GM10847 (cell line): Measurements from ENCODE around the gene MYO19.

Experiments used
- POLR2A ChIP-seq: IDR thresholded peaks from 2 replicates; pipeline ENCODE4 v1.6.1; 2011; ENCODE audit not compliant: insufficient read length; ENCODE audit errors: extremely low read depth

The MYO19 gene

DNA sequence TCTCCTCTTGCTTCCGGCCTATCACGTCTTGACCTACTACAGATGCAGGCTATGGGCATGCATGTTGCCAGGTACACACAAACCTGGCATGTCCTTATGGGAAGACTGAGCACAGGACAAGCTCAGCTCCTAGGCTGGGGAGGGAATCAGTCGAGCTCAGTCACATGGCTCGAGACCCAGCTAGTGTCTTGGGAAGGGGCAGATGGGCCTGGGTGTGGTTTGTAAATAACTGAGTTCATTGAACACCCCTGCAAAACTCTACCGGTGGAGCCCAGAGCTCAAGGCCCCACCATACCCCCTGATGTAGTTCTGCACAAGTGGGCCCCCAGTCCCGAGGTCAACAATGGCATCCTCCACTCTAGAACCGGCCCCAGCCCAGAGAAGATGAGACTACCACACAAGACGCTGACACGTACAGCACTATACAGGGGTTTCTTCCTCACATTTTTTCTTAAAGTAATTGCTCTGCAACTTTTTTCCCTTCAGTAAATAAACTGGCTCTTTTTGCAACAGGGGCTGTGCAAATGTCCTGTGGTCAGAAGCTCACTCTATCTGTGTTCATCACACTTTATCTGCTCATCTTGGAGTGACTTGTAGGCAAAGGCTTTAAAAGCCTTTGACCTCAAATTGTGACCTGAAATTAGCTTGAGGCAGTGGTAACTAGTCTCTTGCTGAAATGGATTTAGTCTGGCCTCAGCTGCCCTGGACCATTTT lies 25.2 kb downstream of the MYO19 start:
- no peak for TF ChIP-seq POLR2A

DNA sequence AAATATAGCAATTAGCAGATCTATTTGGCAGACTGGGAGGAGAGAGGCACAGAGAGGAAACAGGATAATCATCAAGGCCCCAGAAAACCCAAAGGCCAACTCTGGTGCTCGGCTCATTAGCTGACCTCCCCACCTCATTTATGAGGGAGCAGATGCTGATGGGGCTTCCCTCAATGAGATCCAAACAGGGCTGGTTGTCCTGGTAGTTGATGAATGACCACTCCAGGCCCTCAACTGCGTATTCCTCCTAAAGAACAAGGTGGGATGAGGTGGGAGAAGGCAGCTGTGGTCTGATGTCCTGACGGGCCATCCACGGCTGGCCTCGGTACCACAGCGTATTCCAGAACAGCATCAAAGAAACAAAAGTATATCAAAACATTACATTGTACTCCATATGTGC lies 27.4 kb downstream of the MYO19 start:
- no peak for TF ChIP-seq POLR2A

DNA sequence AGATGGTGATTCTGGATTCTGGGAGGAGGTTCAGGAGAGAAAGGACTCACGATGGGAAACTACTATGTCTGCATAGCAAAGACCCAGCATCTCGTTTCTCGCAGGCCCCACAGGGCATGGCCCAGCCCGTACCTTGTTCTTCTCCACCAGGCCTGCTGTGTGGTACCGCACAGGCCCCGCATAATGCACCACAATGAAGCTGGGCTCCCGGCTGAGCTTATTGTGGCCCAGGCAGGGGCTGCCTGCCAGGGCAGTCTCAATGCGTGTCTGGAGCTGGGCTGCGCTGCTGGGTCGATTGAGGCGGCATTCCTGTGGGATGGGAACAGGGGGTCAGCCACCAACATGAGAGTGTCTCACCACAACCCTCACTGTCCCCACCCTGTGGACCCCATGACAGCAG lies 27.8 kb downstream of the MYO19 start:
- TF ChIP-seq POLR2A, result no peak

DNA sequence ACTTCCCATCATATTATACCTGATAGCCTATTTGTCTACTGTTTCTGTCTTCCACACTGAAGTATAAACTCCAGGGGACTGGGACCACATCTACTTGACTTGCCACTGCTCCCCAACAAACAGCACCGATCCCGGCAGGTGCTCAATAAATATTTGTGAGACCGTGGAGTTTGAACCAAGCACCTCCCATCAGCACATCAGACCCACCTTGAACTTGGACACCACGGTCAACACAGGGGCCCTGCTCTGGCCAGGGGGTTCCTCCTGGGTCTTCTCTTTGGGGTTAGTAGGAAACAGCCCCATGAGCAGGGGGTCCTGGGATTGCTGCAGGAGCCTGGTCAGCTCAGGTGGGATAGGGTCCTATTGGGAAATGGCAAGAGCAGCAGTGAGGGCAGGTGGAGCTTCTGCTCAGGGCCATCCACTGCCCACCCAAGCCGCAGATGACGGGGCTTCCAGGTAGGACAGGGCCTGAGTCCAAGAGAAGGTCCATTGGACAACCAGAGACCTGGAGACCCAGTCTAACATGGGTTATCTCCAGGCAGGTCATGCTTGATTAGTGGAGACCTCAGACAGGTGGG lies 28.3 kb downstream of the MYO19 start:
- TF ChIP-seq POLR2A, result no peak

DNA sequence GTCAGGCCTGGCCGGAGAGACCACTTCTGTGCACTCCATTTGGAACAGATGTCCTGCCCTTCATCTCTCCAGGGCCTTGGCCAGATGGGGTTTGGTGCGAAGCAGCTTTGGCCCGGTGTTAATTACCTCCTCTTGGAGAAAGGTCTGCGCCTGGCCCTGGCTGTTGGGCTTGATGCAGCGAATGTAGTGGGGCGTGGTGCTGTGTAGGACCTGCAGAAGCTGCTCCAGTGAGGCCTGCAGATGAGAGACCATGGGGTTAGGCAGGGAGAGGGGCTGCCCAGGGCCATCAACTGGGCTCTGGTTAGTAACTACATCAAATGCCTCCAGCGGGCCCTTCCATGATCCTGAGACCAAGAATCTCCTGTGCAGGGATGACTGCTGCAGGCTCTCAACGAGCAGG lies 29.5 kb downstream of the MYO19 start:
- no peak for TF ChIP-seq POLR2A

DNA sequence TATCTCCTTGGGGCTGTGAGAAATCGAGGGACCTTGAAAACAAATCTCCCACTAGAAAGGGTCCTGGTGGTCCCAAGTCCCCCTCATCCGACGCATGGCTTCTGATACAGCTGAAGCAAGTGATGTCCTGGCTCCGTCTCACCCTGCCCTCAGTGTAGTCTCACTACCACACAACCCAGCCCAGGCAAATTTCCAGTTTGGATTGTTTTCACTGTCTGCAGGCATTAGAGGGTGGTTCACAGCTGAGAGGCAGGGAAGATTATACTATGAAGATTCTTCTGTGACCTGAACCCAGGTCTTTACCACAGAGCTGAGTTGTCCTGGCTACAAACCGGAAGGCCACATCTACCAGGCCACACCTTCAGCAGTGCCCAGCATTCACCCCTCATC lies 30.5 kb downstream of the MYO19 start:
- TF ChIP-seq POLR2A, result no peak

DNA sequence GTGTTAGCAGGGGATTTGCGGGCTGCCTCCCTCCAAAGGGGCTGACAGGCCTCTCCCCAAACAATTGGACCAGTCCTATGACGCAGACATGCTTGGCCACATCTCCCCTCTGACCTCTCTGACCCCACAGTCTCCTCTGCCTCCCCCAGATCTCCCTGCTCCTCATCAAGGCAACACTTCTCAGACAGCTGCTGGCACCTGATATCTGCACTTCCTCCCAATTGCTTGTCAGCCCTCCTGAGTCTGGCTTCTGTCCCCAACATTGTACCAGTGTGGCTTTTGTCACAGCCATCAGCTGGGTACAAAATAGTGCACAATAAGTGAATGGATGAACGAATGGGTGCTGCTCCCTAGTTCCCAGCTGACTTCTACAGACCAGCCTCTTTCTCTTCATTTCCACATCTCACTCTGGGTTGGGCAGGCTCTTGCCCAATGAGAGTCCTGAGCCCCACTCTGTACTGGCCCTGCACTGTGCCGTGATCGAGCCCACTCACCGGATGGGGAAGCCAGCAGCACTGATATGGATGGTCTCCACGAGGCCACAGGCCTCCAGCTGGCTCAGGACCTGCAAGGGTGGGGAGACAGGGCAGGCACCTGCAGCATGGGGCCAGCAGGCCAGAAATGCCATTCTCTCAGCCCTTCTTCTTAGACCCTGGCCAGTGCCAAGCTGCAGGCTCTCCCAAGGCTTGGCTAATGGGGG lies 31.1 kb downstream of the MYO19 start:
- no peak for TF ChIP-seq POLR2A

DNA sequence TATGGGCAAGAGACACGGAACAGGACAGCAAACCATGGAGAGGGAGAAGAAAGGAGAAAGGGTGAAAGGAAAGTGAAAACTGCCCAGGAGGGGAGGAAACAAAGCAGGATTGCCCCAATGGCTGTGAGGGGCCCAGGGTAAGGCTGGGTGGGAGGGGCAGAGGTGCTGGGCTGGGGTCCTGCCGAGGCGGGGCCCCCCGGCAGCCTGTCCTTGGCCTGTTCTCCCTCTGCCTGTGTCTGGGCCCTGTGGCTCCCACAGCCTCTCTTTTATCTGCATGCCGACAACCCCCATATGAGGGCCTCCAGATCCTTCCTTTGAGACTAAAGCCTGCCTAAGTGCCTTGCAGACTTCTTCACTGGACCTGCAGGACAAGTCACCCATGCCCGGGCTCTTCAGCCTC lies 32.7 kb downstream of the MYO19 start:
- TF ChIP-seq POLR2A, result no peak

DNA sequence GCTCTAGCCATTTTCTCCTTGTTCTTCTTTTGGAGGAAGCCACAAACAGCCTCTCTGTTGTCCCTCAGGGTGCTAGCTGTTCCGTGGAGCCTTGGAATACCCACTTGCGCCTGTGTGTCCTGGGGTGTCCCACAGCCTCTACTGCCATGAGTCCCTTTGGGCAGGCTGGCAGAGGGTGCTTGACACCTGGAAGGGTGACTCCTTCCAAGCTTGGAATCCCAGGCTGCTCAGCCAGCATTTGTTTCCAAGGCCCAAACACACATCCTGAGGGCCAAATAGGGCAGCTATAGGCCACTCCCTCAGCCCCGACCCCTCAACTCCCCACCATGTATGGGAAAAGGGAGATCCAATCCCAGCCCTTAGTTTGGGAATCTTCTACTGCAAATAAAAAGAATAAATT lies 33.3 kb downstream of the MYO19 start:
- TF ChIP-seq POLR2A, result no peak

DNA sequence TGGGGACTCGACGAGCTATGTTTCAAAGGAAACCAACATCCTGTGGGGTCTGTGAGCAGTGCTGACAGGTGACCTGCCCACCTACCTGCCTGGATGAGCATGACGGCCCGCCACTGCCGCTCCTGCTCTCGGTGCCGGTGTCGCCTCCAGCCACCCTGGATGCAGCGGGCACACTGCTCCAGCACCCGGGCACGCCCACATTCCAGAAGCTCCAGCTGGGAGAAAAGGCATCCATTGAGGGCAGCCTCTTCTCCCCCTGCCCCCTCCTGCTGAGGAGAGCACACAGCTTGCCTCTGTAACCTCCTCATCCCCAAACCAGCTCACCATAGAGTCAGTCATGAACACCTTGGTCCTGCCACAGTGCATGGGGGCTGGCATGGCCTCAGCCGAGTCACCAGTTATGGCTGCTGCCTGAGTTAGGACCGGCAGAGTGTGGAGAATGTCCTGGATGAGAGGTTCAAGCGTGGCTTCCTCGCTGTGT lies 33.9 kb downstream of the MYO19 start:
- no peak for TF ChIP-seq POLR2A

DNA sequence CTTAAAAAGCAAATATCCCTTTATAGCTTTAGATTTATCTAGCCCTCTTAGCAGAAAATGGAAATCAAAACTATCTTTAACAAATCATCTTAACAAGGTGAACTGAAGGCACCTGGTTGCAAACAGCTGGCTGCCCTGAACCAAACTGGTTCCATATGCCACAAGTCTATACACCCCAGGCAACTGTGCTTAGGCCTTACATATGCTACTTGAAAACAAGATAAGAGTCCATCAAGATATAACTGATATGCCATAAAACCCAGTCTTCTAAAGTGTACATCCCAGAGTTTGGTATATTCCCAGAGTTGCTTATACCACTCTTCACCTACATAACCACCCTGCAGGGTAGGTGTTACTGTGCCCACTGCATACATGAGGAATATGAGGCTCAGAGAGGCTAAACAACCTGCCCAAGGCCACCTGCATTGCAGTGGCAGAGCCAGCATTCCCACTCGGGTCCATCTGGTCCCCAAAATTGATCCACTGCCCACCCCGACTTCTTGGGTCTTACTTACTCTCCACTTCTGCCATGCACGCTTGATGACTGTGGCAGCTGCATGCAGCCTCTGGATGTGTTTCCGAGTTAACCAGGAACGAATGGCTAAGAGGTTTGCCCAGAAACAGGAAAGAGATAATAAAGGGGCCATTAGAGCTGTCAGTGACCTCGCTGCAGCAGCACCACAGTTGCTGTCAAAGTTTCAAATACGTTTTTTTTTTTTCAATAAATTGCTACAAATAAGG lies 35.9 kb downstream of the MYO19 start:
- TF ChIP-seq POLR2A, result no peak

DNA sequence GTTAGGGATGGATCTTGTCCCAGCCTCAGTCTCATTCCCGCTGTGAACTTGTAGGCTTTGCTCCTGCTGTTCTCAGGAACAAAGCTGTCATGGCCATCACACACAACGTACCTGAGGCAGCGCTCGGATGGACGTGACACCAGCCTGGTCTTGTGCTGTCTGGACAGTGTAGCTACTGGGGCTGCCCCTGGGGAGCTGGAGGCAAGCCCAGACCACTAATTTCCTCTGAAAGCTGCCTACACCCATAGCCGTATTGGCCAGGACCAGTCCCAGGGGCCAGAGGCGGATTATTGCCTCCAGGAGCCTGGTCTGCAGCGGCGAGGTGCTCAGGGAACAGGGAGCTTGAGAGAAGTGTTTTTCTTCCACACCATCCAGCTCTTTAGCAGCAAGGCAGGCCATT lies 36.5 kb downstream of the MYO19 start:
- no peak for TF ChIP-seq POLR2A

DNA sequence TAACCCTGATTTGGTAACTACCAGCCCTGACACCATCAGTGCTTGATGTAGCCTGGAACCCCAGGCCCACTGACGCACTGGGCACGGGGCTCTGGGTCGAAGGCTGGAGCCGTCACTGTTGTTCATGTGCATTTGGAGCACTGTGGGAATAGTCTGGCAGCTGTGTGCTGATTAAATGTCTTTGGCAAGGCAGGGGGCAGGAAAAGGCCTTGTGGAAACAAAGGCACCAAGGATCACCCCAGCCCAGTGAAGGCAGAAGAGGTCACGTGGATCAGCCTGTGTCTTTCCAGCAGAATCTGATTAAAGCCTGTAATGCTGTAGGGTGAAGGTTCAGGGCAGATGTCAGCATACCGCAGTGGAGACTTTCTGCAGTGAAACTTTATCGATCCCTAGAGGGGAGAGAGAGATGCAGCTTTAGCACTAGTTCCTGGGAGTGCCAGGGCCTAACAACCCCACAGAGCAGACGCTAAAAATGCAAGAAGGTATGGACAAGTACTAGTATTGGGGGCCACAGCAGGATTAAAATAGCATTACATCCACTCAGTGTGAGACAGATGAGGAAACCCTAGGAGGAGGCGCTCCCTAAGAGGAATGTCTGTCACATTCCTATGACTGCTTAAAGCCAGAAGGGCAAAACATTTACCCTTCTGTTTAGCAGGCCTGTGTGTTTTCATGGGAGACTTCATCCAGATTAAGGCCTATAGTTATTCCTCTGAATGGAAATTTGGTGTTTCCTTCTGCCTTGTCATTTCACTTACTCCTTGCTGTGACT lies 38.5 kb downstream of the MYO19 start:
- TF ChIP-seq POLR2A, result no peak

DNA sequence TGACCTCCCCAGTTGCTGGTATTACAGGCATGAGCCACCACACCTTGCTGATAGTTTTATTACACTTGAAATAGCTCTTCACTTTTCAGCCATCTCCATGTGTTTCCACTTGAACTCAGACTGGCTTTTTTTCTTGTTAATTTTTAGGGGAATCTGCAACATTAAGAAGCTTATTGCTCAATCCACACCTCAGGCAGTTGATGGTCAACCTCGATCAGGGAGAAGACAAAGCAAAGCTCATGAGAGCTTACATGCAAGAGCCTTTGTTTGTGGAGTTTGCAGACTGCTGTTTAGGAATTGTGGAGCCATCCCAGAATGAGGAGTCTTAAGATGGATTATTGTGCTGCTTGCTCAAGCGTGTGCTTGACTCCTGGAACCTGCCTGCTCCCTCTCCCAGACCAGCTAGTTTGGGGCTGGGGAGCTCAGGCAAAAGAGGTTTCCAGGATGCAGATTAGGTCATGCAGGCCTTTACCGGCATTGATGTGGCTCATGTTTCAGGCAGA lies 39.5 kb downstream of the MYO19 start:
- no peak for TF ChIP-seq POLR2A

DNA sequence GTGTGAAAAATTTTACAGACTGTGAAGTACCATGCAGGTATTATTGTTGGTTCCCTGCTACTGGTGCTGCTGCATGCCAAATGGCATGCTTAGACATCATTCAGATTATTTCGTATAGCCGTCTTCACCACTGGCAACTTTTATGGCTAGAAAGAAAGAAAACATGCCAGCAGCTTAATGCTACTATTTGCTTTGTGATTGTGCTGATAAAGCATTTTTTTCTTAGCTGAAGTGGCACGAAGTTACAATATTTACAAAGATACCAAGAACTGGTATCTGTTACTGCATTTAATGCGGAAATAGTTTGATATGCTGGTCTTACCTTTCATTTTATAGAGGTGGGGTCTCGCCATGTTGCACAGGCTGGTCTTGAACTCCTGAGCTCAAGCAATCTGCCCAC lies 40.0 kb downstream of the MYO19 start:
- no peak for TF ChIP-seq POLR2A
